Astrocyte (in vitro differentiated cells and primary cell): Measurements from ENCODE around the gene FGD2.

Source experiments
- CTCF ChIP-seq: IDR thresholded peaks from 2 replicates; pipeline ENCODE4 v1.5.1; 2011; ENCODE audit warnings: low read depth, mild to moderate bottlenecking, inconsistent platforms, low read length, moderate library complexity; ENCODE audit not compliant: insufficient read depth
- EZH2 ChIP-seq: IDR thresholded peaks from 2 replicates; pipeline ENCODE4 v1.6.1; 2012; ENCODE audit warnings: mild to moderate bottlenecking, low read length, inconsistent platforms; ENCODE audit not compliant: insufficient read depth

- TF ChIP-seq CTCF: no peak
- no peak for TF ChIP-seq EZH2
Measured at GRCh38 chr6:37062424-37062823, 57.0 kb downstream of the FGD2 start.
